Measurements from ENCODE around the gene RIOX2. TPM values are rescaled to one million over a fixed set of nuclear protein-coding genes. Genes with fewer than 3 reads are reported as not detected.

Gene RIOX2
- 36.4 and 40.3 TPM in 2 replicates for total RNA-seq

- no peaks in the 10 kb centered on the region for H3K36me3 ChIP-seq (ENCODE audit: control insufficient read depth, insufficient read depth, low read length)
- TF ChIP-seq CTCF (IDR thresholded peaks at IDR 0.05; ENCODE audit: insufficient read depth, low read length, severe bottlenecking) = peak; percentile 19
- peak; percentile 84 for DNase-seq (ENCODE audit: low read depth)
- H3K4me3 ChIP-seq (ENCODE audit: low read depth, low read length) = peak within 1 kb of the TSS; percentile 72
- peak; percentile 66 for FAIRE-seq
- no peaks in the 10 kb centered on the region for H3K27me3 ChIP-seq (ENCODE audit: control insufficient read depth, insufficient read depth, low read length)
Observed at GRCh38 chr3:97971679-97972567, at the start of gene RIOX2. RIOX2 (minus strand) TSS chr3:97972431; CDS start chr3:97967593, 4,838 bp downstream.

- no peak for DNase-seq (ENCODE audit: low read depth)
- no peaks in the 10 kb centered on the region for H3K36me3 ChIP-seq (ENCODE audit: control insufficient read depth, insufficient read depth, low read length)
- TF ChIP-seq CTCF (IDR thresholded peaks at IDR 0.05; ENCODE audit: insufficient read depth, low read length, severe bottlenecking) = no peak
- no peak overlapping the region for H3K4me3 ChIP-seq (ENCODE audit: low read depth, low read length)
- H3K27me3 ChIP-seq (ENCODE audit: control insufficient read depth, insufficient read depth, low read length) = no peaks in the 10 kb centered on the region
- FAIRE-seq = no peak
Observed at GRCh38 chr3:98020412-98020811, 48.2 kb upstream of the RIOX2 start.

GRCh38 chr3:98018301-98018700 lies 46.1 kb upstream of the RIOX2 start:
- Histone ChIP-seq H3K4me3 (ENCODE audit: low read depth, low read length) (no peak overlapping the region), H3K27me3 (ENCODE audit: control insufficient read depth, insufficient read depth, low read length) (no peaks in the 10 kb centered on the region), H3K36me3 (ENCODE audit: control insufficient read depth, insufficient read depth, low read length) (no peaks in the 10 kb centered on the region)
- DNase-seq (ENCODE audit: low read depth) (peak; percentile 77), FAIRE-seq (no peak)
- TF ChIP-seq CTCF (IDR thresholded peaks at IDR 0.05; ENCODE audit: insufficient read depth, low read length, severe bottlenecking) = no peak

- H3K4me3 ChIP-seq (ENCODE audit: low read depth, low read length) = no peak overlapping the region
- DNase-seq (ENCODE audit: low read depth) (no peak), FAIRE-seq (no peak)
- no peak for TF ChIP-seq CTCF (IDR thresholded peaks at IDR 0.05; ENCODE audit: insufficient read depth, low read length, severe bottlenecking)
- no peaks in the 10 kb centered on the region for H3K36me3 ChIP-seq (ENCODE audit: control insufficient read depth, insufficient read depth, low read length)
- H3K27me3 ChIP-seq (ENCODE audit: control insufficient read depth, insufficient read depth, low read length) = no peaks in the 10 kb centered on the region
Observed at GRCh38 chr3:98014268-98014585, 42.0 kb upstream of the RIOX2 start.

GRCh38 chr3:98013411-98014267 lies 41.4 kb upstream of the RIOX2 start:
- H3K36me3 ChIP-seq (ENCODE audit: control insufficient read depth, insufficient read depth, low read length) = no peaks in the 10 kb centered on the region
- no peaks in the 10 kb centered on the region for H3K27me3 ChIP-seq (ENCODE audit: control insufficient read depth, insufficient read depth, low read length)
- no peak overlapping the region for H3K4me3 ChIP-seq (ENCODE audit: low read depth, low read length)
- no peak for FAIRE-seq
- TF ChIP-seq CTCF (IDR thresholded peaks at IDR 0.05; ENCODE audit: insufficient read depth, low read length, severe bottlenecking) = peak; percentile 17
- DNase-seq (ENCODE audit: low read depth) = peak; percentile 88

Measured in bronchial epithelial cell (primary cell).